ENCODE data around the gene C5orf47. TPM values are rescaled to one million over a fixed set of nuclear protein-coding genes. Genes with fewer than 3 reads are reported as not detected.

The C5orf47 gene
- total RNA-seq, 1 donor from 2014 or later = not detected

Other genes with a start within 250 kb of the C5orf47 start
- gene CPEB4, start 100.8 kb upstream of the C5orf47 start, total RNA-seq = 32.4 TPM
- gene NSG2, start 56.5 kb downstream of the C5orf47 start, total RNA-seq = under 0.01 TPM